Panc1 (cell line): ENCODE measurements around the gene CCDC85C.

Experiments
- CTCF ChIP-seq: fragments of 450-650 bp; IDR thresholded peaks from 2 replicates; pipeline ENCODE4 v1.5.1; 2017; ENCODE audit warnings: mild to moderate bottlenecking
- POLR2AphosphoS5 ChIP-seq: IDR thresholded peaks from 2 replicates; pipeline ENCODE4 v1.6.1; 2012; ENCODE audit warnings: mild to moderate bottlenecking, low read depth, low read length, moderate library complexity
- REST ChIP-seq, 2 experiments: IDR thresholded peaks; 2 replicates each; pipeline ENCODE4 v1.6.1; 2011 to 2012; ENCODE audit warnings: low read depth in 2 of 2, control low read depth in 1 of 2, low read length in 1 of 2, mild to moderate bottlenecking in 1 of 2, moderate library complexity in 1 of 2; ENCODE audit not compliant: insufficient read depth in 1 of 2
- SIN3A ChIP-seq: IDR thresholded peaks from 2 replicates; pipeline ENCODE4 v1.6.1; 2012; ENCODE audit warnings: low read depth, mild to moderate bottlenecking, low read length, moderate library complexity, borderline replicate concordance; ENCODE audit not compliant: insufficient read depth

GRCh38 chr14:99511421-99512109 lies 92.4 kb downstream of the CCDC85C start:
- TF ChIP-seq CTCF (no peak), REST (IDR thresholded peaks at IDR 0.05; ENCODE audit: insufficient read depth in 1 of 2, low read depth in 2 of 2, low read length in 1 of 2) (no peak), SIN3A (no peak), POLR2AphosphoS5 (no peak)
